ENCODE results near the gene SAFB. TPM values are rescaled to one million over a fixed set of nuclear protein-coding genes. Genes with fewer than 3 reads are reported as not detected.

The SAFB gene
- total RNA-seq, 4 donors from 2014 or later = 40.5 to 80.1 (median 59.2) TPM

- intact Hi-C loops (cut with DNase I) = loop anchor here (10.0 kb wide), 1 partner anchor 61 kb away; the partner anchor contains the start of genes HSD11B1L and MICOS13
- H3K27me3 ChIP-seq = no peaks in the 10 kb centered on the region
- peaks cover 38 to 83% (median 58%) of the 10 kb centered on the region in 3 donors for H3K4me1 ChIP-seq
- peak overlapping the region; percentile 95 to 99 (median 96) for H3K27ac ChIP-seq
- TF ChIP-seq CTCF (IDR thresholded peaks at IDR 0.05) (no peak), POLR2A (IDR thresholded peaks at IDR 0.05) (no peak)
- no peaks in the 10 kb centered on the region for H3K9me3 ChIP-seq
- H3K4me3 ChIP-seq = peak overlapping the region; percentile 78 to 100 (median 90)
- H3K36me3 ChIP-seq = peaks cover 8 to 62% (median 19%) of the 10 kb centered on the region in 3 donors
- 1% methylated on average over 11 to 20 of the region's 20 CpGs for WGBS, 2 donors
- no peak for DNase-seq
Measured at GRCh38 chr19:5624018-5624663, 1.3 kb downstream of the SAFB start.

- H3K27ac ChIP-seq = peak overlapping the region; percentile 23 to 99 (median 64)
- 13 to 20% methylated on average over 8 of the region's 8 CpGs for WGBS, 2 donors
- H3K4me3 ChIP-seq = peak overlapping the region; percentile 78 to 100 (median 90)
- H3K4me1 ChIP-seq = peaks cover 38 to 83% (median 57%) of the 10 kb centered on the region in 3 donors
- DNase-seq = no peak
- H3K36me3 ChIP-seq = peaks cover 8 to 62% (median 19%) of the 10 kb centered on the region in 3 donors
- H3K9me3 ChIP-seq = no peaks in the 10 kb centered on the region
- no peaks in the 10 kb centered on the region for H3K27me3 ChIP-seq
- TF ChIP-seq CTCF (IDR thresholded peaks at IDR 0.05) = no peak
- no peak for TF ChIP-seq POLR2A (IDR thresholded peaks at IDR 0.05)
- intact Hi-C loops (cut with DNase I) = loop anchor here (10.0 kb wide), 1 partner anchor 60 kb away; the partner anchor contains the start of genes HSD11B1L and MICOS13
Measured at GRCh38 chr19:5624741-5625278, 1.9 kb downstream of the SAFB start.

- H3K4me3 ChIP-seq = peak overlapping the region in 2 of 4 donors; percentile 83 to 100
Measured at GRCh38 chr19:5625641-5626040, 2.8 kb downstream of the SAFB start.

GRCh38 chr19:5627395-5627904 is 4.6 kb downstream of the SAFB start:
- H3K36me3 ChIP-seq = peaks cover 8 to 60% (median 19%) of the 10 kb centered on the region in 3 donors
- no peak overlapping the region for H3K4me3 ChIP-seq
- H3K4me1 ChIP-seq = peaks cover 36 to 87% (median 54%) of the 10 kb centered on the region in 3 donors
- H3K9me3 ChIP-seq = no peaks in the 10 kb centered on the region
- TF ChIP-seq POLR2A (IDR thresholded peaks at IDR 0.05) = no peak
- TF ChIP-seq CTCF (IDR thresholded peaks at IDR 0.05) = no peak
- no peaks in the 10 kb centered on the region for H3K27me3 ChIP-seq
- no peak for DNase-seq
- 44 to 53% methylated on average over 6 of the region's 6 CpGs for WGBS, 2 donors
- intact Hi-C loops (cut with DNase I) = loop anchor here (10.0 kb wide), 1 partner anchor 57 kb away; the partner anchor contains the start of genes HSD11B1L and MICOS13
- peak overlapping the region in 2 of 4 donors; percentile 11 to 34 for H3K27ac ChIP-seq

More at GRCh38 chr19:5625641-5626040, 2.8 kb downstream of the SAFB start:
- TF ChIP-seq POLR2A (IDR thresholded peaks at IDR 0.05) = no peak
- TF ChIP-seq CTCF (IDR thresholded peaks at IDR 0.05) = no peak
- WGBS, 2 donors = 54 to 66% methylated on average over 12 of the region's 12 CpGs
- DNase-seq = no peak
- Histone ChIP-seq H3K9me3 (no peaks in the 10 kb centered on the region), H3K27me3 (no peaks in the 10 kb centered on the region), H3K36me3 (peaks cover 8 to 62% (median 19%) of the 10 kb centered on the region in 3 donors), H3K4me1 (peaks cover 36 to 83% (median 56%) of the 10 kb centered on the region in 3 donors), H3K27ac (peak overlapping the region in 3 of 4 donors; percentile 0 to 99 (median 25))
- intact Hi-C loops (cut with DNase I) = loop anchor here (10.0 kb wide), 1 partner anchor 59 kb away; the partner anchor contains the start of genes HSD11B1L and MICOS13

Data from esophagus squamous epithelium (tissue), 5 donors.